ENCODE measurements around the gene MTM1.

MTM1 gene

DNA sequence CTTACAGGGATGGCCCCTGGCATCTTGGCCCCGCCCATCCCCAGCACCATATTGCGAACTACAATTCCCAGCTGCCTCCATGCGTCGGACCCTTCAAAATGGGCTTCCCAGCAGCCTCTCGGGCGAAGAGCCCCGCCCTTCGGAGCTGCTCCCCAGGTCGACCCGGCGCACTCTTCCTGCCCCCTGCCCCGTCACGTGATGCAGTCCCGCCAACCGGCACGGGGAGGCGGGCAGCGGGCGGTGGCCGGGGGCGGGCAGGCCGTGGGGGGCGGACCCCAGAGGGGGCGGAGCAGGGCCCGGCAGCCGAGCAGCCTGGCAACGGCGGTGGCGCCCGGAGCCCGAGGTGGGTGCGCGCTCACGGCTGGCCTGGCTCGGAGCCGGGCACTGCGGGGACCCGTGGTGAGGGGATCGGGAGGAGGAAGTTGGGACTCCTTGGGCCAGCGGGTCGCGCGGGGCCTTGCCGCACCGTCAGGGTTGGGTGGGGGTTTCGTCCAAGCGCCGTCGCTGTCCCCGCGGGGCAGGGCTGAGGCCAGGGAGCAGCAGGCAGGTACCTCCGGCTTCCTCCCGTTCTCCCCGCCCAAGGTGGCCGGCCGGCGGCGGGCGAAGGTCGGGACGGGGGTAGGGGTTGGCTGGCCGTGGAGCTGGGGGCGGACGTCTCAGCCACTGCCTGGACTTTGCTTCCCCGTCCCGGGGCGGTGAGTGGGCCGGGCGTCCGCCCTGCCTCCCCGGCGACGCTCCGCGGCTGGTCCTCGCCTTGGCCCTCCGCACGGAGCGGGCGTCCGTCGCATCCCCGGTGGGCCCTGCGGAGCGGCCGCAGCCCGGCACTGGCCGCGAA is at the start of gene MTM1:
Gene MTM1, plus strand, starts transcription at position 302 of the 835 bp plus-strand sequence. CDS start 23,994 bp downstream, outside the sequence.
- in situ Hi-C loops (cut with HindIII; ENCODE audit: low sequenced_read_pairs): no loop called here

DNA sequence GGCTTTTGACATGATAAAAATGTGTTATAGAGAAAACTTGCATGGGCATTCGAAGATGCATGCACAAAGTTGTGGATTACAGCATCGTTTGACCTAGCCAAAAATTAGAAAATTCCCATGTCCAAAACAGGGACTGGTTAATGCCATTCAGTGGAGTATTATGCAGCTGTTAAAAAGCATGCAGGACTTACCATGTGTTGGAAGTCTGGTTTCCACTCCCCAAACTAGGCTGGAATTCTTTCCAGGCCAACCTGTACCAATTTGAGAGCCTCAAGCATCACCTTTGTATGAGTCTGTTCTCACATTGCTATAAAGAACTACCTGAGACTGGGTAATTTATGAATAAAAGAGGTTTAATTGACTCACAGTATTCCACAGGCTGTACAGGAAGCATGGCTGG is 45.9 kb upstream of the MTM1 start:
- in situ Hi-C loops (cut with HindIII; ENCODE audit: low sequenced_read_pairs): no loop called here

DNA sequence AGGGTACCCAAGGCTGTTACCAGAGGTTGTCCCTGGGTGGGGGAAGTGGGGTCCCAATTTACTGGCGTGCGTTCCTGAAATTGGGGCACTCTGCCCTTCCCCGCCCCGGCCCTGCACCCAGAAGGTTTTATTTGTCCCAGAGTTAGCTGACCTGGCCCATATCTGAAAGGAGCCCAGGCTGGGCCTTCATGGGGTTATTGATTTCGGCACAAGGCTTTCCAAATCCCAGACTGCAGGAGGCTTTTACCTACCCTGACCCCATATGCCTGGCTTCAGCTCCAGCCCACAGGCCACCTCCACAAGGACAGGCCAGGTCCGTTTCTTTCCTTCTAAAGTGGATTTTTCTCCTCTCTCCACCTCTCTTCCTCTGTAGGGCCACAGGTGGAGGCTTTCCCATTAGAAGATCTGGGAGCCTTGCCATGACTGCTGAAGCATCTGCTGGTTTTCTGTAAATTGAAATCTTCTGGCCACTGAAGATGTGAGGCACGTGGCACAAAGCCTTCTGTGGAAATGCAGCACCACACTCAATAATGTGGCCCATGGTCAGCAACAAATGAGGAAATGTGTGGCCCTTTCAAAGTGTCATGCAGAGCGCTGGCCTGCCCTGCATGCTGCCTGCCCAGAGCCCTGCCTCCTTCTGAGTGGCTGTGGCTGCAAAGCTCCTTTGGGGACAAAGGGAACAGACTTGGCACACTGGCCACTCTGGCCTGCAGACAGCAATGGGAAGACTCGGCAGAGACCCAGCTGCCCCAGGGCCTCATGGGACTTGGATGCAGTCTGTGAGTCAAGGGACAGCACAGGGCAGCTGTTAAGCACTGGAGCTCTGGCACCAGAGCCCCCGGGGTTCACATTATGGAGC is 43.1 kb upstream of the MTM1 start:
- in situ Hi-C loops (cut with HindIII; ENCODE audit: low sequenced_read_pairs): no loop called here

DNA sequence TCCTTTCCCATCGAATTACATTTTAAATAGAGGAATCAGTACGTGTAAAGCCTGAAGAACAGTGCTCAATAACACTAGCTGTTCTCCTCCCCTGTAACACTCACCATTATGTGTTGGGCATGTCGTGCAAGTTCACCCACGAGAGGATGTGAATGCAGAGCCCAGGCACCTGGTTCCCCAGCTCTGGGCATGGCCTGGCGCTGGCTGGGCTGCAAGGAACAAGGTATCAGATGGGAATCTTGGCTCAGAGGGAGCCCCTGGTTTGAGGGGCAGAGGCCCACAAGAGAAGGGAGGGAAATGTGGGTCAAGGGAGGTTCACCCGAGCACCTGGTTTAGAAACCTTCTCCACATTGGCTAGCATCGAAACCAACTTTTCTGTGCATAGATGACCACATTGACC is 41.7 kb upstream of the MTM1 start:
- in situ Hi-C loops (cut with HindIII; ENCODE audit: low sequenced_read_pairs): no loop called here

DNA sequence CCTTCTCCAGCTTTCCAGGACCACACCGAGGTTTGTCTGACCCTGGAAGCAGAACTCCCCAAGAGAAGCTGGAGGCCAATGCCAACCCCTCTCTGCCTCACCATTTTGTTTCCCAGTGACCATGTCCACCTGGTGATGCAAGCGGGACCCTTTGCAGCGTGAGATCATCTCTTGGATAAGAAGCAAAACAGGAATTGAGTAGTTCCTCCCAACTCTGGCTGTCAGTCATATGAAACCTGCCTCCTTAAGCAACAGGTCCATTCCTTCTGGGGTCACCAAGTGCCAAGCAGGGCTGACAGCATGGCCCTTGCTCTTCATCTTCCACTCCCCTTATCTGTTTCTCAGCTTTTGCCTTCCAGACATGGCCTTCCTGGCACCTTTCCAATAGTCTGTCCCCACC is 41.3 kb upstream of the MTM1 start:
- in situ Hi-C loops (cut with HindIII; ENCODE audit: low sequenced_read_pairs): no loop called here

DNA sequence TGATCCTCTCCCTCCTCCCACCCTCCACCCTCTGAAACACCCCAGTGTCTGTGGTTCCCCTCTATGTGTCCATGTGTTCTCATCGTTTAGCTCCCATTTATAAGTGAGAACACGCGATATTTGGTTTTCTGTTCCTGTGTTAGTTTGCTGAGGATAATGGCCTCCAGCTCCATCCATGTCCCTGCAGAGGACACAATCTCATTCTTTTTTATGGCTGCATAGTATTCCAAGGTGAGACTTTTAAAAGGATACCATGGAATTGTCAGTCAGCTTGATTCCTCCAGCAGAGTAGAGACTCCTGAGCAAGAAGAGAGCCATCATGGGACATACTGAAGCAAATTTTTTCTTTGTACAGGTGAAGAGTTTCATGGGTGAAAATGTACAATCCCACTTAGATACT is 38.8 kb upstream of the MTM1 start:
- in situ Hi-C loops (cut with HindIII; ENCODE audit: low sequenced_read_pairs): no loop called here

DNA sequence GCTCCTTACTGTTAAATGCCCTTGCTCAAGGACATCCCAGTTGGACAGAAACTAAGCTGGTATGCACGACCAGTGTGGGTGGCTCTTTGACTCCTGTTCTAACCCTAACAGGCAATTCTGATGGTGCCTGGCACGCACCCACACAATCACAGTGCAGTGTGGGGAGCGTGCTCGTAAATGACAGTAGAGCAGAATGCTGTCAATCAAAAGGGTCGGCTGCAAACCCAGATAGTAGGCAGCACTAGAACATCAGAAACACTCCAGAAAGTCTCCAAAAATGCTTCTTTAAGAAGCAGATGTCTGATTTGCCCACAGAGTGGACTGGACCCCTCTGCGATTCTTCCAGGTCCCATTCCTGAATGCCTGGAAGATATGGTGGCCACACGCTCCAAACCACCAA is 37.6 kb upstream of the MTM1 start:
- in situ Hi-C loops (cut with HindIII; ENCODE audit: low sequenced_read_pairs): no loop called here

DNA sequence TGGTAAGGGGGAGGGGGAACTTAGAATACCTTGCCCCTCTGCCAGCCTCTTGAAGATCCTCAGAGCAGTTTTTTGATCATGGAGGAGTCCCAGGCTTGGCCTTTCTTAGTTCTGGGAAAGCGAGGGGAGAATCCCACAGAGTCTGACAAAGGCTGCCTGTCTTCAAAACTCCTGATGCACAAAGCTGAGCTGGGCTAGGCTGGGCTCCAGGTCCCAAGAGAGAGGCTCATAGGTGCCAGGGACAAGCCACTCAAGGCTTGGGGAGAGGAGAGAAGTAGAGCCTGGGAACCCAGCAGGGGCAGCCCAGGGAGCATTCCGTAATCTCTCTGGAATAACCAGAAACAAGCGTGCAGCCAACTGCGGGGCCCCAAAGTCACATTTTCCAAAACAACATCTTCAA is 37.0 kb upstream of the MTM1 start:
- in situ Hi-C loops (cut with HindIII; ENCODE audit: low sequenced_read_pairs): no loop called here

DNA sequence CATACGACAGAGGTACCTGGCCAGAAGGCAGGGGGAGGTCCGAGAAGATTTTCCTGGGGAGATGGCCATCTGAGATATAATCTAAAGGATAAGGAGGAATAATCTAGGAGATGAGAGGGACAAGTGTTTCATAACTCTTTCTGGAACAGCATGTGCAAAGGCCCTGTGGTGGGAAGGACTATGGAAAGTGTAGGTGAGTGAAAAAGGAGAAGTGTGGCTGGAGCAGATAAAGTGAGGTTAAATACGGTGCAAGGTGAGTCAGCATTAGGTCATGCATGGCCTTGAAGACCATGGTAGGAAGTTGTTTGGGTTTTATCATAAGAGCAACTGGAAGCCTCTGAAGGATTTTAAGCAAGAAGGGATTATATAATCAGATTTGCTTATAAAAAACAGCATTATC is 34.6 kb upstream of the MTM1 start:
- in situ Hi-C loops (cut with HindIII; ENCODE audit: low sequenced_read_pairs): no loop called here

DNA sequence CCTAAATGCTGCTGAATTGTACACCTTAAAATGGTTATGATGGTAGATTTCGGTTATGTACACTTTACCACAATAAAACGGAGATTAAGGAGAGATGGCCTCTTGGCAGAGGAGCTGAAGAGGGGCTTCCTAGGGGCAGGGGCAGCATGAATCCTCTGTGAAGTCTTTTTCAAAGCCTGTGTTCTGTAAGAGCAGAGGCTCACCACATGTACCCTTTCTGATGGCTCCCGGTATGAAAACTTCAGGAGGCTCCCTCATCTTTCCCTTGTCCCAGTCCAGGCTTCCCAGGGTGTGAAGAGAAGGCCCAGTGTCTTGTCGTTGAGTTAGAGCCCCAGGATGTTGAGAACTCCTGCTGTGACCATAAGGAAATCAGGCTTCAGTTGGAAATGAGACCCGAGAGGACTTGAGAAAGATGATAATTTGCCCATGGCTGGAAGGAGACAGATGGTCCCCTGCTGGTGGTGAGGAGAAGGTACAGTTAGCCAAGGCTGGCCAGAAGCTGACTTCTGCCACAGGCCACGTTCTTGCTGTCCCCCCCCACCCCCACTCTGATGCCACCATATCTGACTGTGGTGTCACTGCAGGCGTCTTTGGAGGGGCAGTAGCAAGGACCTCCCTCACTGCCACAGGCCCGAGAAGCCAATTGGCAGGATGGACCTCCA is 31.8 kb upstream of the MTM1 start:
- in situ Hi-C loops (cut with HindIII; ENCODE audit: low sequenced_read_pairs): no loop called here

DNA sequence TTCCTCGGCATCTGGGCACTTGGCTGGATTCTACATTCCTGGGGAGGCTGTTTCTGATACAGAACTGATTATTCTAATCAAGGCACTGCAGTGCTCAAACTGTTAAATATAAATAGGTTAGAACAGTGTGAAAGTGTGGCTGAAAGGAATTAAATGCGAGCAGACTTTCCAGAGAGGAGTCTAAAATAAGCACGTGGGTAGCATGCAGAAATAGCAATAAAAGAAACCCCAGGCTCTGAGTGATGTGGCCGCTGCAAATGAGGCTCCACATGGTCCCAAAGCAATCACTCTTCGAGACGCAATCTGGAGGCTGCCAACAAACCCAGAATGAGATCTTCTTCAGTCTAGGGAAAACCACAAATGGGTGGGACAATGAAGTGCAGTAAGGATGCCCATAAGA is 30.6 kb upstream of the MTM1 start:
- in situ Hi-C loops (cut with HindIII; ENCODE audit: low sequenced_read_pairs): no loop called here

DNA sequence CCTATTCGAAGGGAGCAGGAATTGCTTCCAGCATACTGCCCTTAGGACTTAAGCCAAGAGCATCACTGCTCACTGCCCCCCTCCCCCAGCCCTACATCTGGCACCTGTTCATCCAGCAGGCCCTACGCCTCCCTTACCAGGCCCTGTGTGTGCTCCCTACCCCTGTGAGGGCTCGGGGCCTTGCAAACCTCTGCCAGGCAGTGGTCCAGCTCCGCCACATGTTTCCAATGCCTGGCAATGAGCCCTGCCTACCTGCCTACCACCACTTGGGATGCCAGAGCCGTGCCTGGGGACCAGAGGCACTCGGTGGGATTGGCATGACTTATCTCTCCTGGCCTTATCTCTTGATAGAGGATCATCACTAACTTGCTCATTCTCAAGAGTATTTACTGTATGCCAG is 27.5 kb upstream of the MTM1 start:
- in situ Hi-C loops (cut with HindIII; ENCODE audit: low sequenced_read_pairs): no loop called here

DNA sequence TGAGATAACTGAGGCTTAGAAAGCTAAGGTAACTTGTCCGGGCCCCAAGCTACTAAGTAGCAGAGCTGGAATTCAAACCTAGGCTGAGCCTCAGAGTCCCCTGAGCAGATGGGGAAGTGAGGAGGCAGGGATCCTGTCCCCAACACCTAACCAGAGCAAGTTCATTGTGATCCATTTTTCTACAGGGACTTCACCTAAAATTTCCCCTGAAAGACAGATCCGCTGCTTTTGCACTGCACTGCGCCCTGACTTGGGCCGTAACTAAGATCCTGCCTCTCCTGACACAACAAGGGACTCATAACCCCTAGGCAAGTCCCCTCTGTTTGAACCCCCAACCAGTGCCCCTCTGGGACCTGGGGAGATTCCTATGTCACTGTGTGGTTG is 25.6 kb upstream of the MTM1 start:
- in situ Hi-C loops (cut with HindIII; ENCODE audit: low sequenced_read_pairs): no loop called here

DNA sequence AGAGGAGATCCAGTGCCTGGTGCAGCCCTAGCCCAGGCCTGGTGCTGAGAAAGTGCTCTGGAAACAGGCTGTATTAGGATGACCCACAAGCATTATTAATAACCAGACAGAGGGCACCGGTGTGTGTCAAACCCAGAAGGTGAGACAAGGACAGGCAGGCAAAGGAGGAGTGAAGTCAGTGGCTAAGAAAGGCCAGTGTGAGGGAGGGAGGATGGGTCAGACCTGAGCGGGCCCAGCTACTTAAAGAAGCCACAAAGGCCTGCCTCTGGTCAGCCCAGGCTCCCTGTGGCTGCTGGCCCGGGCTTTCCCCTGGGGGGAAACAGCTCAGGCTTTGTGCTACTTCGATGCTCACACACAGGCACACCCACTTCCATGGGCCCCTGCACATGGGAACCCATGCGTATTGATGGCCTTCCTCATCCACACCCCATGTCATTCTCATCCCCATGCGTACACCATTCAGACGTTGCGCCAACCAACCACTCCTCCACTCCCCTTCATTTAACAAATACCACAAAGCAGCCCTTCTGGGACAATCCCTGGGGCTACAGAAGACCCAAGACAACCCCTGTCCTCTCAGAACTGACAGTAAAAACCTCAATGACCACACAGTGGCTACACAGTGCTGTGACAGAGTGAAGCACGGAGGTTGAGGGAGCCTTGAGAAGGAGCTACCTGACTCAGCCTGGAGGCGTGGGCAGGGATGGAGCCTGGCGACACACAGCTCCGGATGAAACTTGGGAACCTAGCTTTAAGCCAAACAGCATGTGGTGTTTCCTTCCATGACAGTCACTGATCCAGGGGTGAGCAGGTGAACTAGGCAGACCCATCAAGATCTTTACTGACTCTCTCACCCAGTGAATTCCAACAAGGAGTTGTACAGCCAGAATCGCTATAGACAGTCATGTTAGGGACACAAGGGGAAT is 24.9 kb upstream of the MTM1 start:
- in situ Hi-C loops (cut with HindIII; ENCODE audit: low sequenced_read_pairs): no loop called here

DNA sequence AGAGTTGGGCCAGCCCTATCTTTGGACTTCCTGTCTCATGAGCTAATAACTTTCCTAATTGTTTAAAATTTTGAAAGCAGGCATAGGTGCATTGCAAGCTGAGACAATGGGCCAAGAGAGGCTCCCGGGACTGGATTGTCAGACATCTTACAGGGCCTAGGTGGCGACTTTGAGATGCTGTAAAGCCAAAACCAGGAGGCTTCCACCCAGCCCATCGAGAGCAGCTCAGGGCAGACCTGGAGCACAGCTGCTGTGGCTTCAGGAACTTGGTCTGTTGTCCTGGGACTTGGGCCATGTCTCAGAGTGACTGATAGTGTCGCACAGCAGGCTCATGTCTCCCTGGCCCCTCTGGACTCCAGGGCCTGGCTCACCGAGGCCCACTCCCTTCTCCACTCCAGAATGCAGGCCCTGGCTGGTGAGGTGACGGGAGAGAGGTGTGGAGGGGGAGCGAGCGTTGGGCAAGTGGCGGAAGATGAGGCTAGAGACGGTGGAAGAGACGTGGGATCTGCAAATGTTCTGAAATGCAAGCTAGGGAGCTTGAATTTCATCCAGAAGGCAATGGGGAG is 24.1 kb upstream of the MTM1 start:
- in situ Hi-C loops (cut with HindIII; ENCODE audit: low sequenced_read_pairs): no loop called here

DNA sequence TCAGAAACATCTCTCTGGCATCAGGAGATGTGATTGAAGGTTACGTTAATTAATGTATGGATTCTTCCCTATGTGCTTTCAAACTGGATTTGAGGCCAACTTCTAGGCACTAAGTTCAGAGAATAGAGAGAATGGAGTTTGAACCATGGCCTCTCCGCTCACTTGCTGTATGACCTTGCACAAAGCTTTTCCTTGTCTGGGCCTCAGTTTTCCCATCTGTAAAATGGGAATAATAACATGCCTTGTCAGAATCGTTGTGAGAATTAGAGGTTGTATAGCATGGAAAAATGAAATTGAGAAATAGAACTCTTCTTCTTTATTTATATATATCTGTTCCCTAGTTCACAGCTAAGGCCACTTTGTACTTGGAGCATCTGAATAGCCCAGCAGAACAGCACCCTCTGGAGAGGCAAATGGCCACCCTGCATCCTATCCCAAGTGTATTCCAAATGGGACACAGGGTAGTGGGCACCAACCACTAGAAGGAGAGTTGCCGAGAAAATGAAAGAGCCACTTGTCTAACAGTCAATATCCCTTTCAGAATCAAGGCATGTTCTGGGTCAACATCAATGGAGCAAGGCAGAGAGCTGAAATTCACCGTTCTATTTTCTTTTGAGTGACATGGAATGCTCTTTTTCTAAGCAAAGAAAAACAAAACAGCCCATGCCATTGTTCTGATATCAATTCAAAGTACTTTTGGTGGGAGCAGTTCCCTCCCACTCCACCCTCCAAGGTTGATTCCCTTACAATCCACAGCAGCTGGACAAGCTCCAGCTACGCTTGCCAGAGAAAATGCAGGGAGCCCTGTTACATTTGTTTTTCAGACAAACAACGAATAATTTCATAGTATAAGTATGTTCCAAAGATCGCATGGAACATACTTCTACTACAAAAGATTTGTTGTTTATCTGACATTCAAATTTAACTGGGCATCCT is 23.3 kb upstream of the MTM1 start:
- in situ Hi-C loops (cut with HindIII; ENCODE audit: low sequenced_read_pairs): no loop called here

DNA sequence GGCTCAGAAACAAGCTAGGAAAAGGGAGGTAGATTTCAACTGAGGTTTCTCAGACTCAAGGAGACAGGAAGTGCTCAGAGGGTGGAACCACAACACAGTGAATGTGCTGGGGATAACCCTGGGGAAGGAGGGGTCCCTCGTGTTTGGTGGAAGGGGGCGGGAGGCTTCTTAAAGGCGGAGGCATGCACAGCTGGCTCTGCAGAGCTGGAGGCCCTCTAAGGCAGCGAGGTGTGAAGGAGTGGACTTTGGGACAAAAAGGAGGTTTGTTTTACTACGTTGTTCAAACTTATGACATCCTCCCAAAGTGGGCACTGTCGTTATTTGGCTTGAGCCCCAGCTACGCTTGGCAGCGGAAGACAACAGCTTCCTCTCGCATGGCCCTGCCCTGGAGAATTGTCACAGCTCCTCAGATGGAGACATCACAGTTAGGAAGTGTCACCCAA is 21.7 kb upstream of the MTM1 start:
- in situ Hi-C loops (cut with HindIII; ENCODE audit: low sequenced_read_pairs): no loop called here

DNA sequence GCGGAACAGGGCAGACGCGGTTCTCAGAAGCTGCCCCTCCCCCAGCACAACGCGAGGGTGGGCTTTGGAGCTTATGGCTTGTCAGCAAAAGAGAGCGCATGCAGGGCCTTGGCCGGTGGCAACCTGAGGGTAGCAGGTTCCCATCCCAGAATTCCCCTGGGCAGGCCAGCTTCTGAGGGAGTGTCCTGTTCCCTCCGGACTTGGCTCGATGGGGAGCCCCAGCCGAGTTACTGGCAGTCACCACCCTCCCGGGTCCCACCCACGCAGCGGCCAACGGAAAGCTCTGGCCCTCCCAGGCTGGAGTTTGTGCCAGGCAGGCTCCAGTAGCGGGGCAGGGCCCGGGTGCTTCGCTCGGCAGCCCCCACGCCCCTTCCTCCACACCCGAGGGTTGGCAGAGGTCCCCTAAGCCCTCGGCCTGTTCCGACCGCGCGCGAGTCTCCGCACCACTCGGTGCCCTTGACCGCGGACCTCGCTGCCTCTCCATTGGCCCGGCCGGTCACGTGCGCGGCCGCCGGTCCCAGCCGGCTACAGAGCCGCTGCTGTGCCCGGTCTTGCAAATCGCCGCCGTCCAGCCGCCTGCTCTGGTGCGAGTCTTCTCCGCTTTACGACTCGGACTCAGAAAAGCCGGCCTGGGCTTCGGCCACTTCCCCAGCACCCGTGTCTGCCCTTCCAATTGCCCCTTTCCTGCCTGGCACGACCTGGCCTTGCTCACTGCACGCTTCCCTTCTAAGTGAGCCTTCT is 20.9 kb upstream of the MTM1 start:
- in situ Hi-C loops (cut with HindIII; ENCODE audit: low sequenced_read_pairs): no loop called here
